Adrenal gland (tissue), 12 donors: Measurements from ENCODE around the gene ATM. TPM values are rescaled to one million over a fixed set of nuclear protein-coding genes. Genes with fewer than 3 reads are reported as not detected.
"Not testable (repeated sequence)": the region's sequence is repeated elsewhere in the genome, so short reads cannot be mapped to it uniquely, and the experiment has no call there.

Experiments used
- DNase-seq, 7 donors: peaks; one replicate each; pipeline ENCODE4 v3.0.0-alpha.2; 2019 to 2020
- H3K27ac ChIP-seq, 5 donors: fragments of 200-600 bp; sonication (generic) in 4 of 5; 1 replicate in 3 of 5; 2 replicates in 2 of 5; pipeline versions ENCODE4 v1.5.1 to v1.8.0; 2016 to 2020; ENCODE audit warnings: mild to moderate bottlenecking in 1 of 5
- H3K27me3 ChIP-seq: fragments of 200-600 bp; 2 replicates; pipeline ENCODE4 v1.8.0; 2021
- H3K36me3 ChIP-seq, 2 donors: fragments of 200-600 bp; replicated peaks in 1 of 2; 1 replicate in 1 of 2; 2 replicates in 1 of 2; pipeline versions ENCODE4 v1.5.1 to v1.8.0; 2018 to 2022
- H3K4me1 ChIP-seq, 2 donors: fragments of 200-600 bp; replicated peaks in 1 of 2; 1 replicate in 1 of 2; 2 replicates in 1 of 2; pipeline versions ENCODE4 v1.5.1 to v1.8.0; 2018 to 2021
- H3K4me3 ChIP-seq, 4 donors: fragments of 200-600 bp; sonication (generic) in 3 of 4; one replicate each; pipeline ENCODE4 v1.5.1; 2016 to 2018
- H3K9me3 ChIP-seq, 3 donors: fragments of 200-600 bp; sonication (generic) in 1 of 3; replicated peaks in 1 of 3; 1 replicate in 2 of 3; 2 replicates in 1 of 3; pipeline versions ENCODE4 v1.5.1 to v1.8.0; 2016 to 2021
- POLR2A ChIP-seq, 2 donors: fragments of 450-650 bp; IDR thresholded peaks; one replicate each; pipeline ENCODE4 v1.6.1; 2017; ENCODE audit warnings: antibody characterized with exemption in 2 of 2, mild to moderate bottlenecking in 2 of 2, moderate library complexity in 1 of 2
- WGBS, 4 donors: extraction: QIAGEN DNeasy Blood & Tissue Kit in 2 of 4; methylation state at CpG; one replicate each; pipeline versions ENCODE4 v1.1.5 to v1.1.7; 2013 to 2017; 5-methylcytosine and 5-hydroxymethylcytosine counted together
- intact Hi-C, 2 donors: fragments of 100-400 bp; cut with DNase I; formaldehyde crosslinking; loops; one replicate each; pipeline versions ENCODE4 v1.14.1 to v1.15.0; 2022 to 2023
- polyA plus RNA-seq, 3 donors: library from polyadenylated mRNA; stranded (reverse); fragments of 200-250 nt in 2 of 3; fragments of 350-450 nt in 1 of 3; fragmentation: Illumina TruSeq in 1 of 3; extraction: RNeasy Lipid Tissue Mini Kit (QIAGEN cat#74804) in 1 of 3; gene quantifications; one replicate each; pipeline ENCODE4 v1.2.3, GENCODE V29; 2013 to 2014
- total RNA-seq, 9 donors: library from RNA; depleted of rRNA in 4 of 9; stranded (reverse); fragments of >200 nt in 4 of 9; fragments of 120-200 nt in 1 of 9; fragmentation: NEBNext Ultra II Directional in 1 of 9; extraction: Animal tissue kit (Norgen Biotek cat#: 25700) in 1 of 9; gene quantifications; one replicate each; pipeline versions ENCODE4 v1.1.0 to v1.2.4, GENCODE V29; 2013 to 2023
- TF ChIP-seq, protein P1 (sequence below), 6 experiments: fragments of 450-650 bp in 4 of 6; fragments of 200-600 bp in 2 of 6; sonication (generic) in 1 of 6; IDR thresholded peaks; 1 replicate in 5 of 6; 2 replicates in 1 of 6; pipeline versions ENCODE4 v1.5.1 to v1.8.0; 2016 to 2021; ENCODE audit warnings: antibody characterized with exemption in 6 of 6, mild to moderate bottlenecking in 2 of 6, moderate library complexity in 1 of 6
- donor health status: healthy with polysubstance abuse.
- donor health status: Bipolar disorder and iron deficiency.
- donor health status: DM: yes; HTN: yes; CAD: no.
- donor health status: DM: no; HTN: no; CAD: no.
- donor health status: DM: no; HTN: no; CAD: no.
- donor health status: DM: yes; HTN: yes; CAD: no.

The ATM gene
- total and polyA plus RNA-seq, 12 donors: 19.9 to 127 (median 66.8) TPM

GRCh38 chr11:108278954-108279353 is 56.1 kb downstream of the ATM start:
- Histone ChIP-seq H3K27ac (no peak overlapping the region), H3K36me3 (peaks cover 0 to 65% of the 10 kb centered on the region in 2 donors), H3K9me3 (no peaks in the 10 kb centered on the region), H3K4me3 (no peak overlapping the region), H3K4me1 (no peaks in the 10 kb centered on the region), H3K27me3 (no peaks in the 10 kb centered on the region)
- TF ChIP-seq POLR2A (IDR thresholded peaks at IDR 0.05): no peak
- TF ChIP-seq, protein P1, sequence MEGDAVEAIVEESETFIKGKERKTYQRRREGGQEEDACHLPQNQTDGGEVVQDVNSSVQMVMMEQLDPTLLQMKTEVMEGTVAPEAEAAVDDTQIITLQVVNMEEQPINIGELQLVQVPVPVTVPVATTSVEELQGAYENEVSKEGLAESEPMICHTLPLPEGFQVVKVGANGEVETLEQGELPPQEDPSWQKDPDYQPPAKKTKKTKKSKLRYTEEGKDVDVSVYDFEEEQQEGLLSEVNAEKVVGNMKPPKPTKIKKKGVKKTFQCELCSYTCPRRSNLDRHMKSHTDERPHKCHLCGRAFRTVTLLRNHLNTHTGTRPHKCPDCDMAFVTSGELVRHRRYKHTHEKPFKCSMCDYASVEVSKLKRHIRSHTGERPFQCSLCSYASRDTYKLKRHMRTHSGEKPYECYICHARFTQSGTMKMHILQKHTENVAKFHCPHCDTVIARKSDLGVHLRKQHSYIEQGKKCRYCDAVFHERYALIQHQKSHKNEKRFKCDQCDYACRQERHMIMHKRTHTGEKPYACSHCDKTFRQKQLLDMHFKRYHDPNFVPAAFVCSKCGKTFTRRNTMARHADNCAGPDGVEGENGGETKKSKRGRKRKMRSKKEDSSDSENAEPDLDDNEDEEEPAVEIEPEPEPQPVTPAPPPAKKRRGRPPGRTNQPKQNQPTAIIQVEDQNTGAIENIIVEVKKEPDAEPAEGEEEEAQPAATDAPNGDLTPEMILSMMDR (IDR thresholded peaks at IDR 0.05): no peak
- intact Hi-C loops: no loop called here
- no peak for DNase-seq
- 81 to 87% (median 84%) methylated on average over 4 of the region's 4 CpGs for WGBS, 4 donors

GRCh38 chr11:108286370-108286769 is 63.5 kb downstream of the ATM start:
- TF ChIP-seq, protein P1 (IDR thresholded peaks at IDR 0.05): no peak
- no peak for TF ChIP-seq POLR2A (IDR thresholded peaks at IDR 0.05)
- no peaks in the 10 kb centered on the region for H3K9me3 ChIP-seq
- DNase-seq: no peak
- WGBS, 4 donors: 87 to 90% (median 89%) methylated on average over 1 of the region's 1 CpG
- no peak overlapping the region for H3K27ac ChIP-seq
- intact Hi-C loops: no loop called here
- H3K4me3 ChIP-seq: no peak overlapping the region
- H3K4me1 ChIP-seq: no peaks in the 10 kb centered on the region
- peaks cover 0 to 61% of the 10 kb centered on the region in 2 donors for H3K36me3 ChIP-seq
- H3K27me3 ChIP-seq: no peaks in the 10 kb centered on the region

- intact Hi-C loops: no loop called here
- no peak for DNase-seq
- H3K27ac ChIP-seq: no peak overlapping the region
- H3K27me3 ChIP-seq: no peaks in the 10 kb centered on the region
- 88 to 96% (median 95%) methylated on average over 3 of the region's 3 CpGs for WGBS, 4 donors
- no peak overlapping the region for H3K4me3 ChIP-seq
- peaks cover 0 to 56% of the 10 kb centered on the region in 2 donors for H3K36me3 ChIP-seq
- TF ChIP-seq POLR2A (IDR thresholded peaks at IDR 0.05): no peak
- TF ChIP-seq, protein P1 (IDR thresholded peaks at IDR 0.05): no peak
- H3K4me1 ChIP-seq: no peaks in the 10 kb centered on the region
- H3K9me3 ChIP-seq: no peaks in the 10 kb centered on the region
Measured at GRCh38 chr11:108286956-108287355, 64.1 kb downstream of the ATM start.

GRCh38 chr11:108289066-108289465 is 66.2 kb downstream of the ATM start:
- intact Hi-C loops, DNase-seq, H3K9me3 ChIP-seq, H3K4me3 ChIP-seq, H3K4me1 ChIP-seq, H3K27me3 ChIP-seq, H3K27ac ChIP-seq: not testable (repeated sequence)
- peaks cover 0 to 36% of the 10 kb centered on the region in 2 donors for H3K36me3 ChIP-seq

DNA sequence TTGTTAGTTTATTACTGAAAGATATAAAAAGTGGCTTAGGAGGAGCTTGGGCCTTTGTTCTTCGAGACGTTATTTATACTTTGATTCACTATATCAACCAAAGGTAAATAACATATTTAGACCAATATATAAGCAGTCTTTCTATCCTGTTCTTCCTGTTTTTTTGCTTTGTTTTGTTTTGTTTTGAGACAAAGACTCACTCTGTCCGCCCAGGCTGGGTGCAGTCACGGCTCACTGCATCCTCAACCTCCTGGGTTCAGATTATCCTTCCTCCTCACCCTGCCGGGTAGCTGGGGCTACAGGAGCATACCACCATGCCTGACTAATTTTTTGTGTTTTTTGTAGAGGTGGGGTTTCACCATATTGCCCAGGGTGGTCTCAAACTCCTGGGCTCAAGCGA is 66.8 kb downstream of the ATM start:
- Histone ChIP-seq H3K4me3 (no peak overlapping the region), H3K27me3 (no peaks in the 10 kb centered on the region), H3K36me3 (peaks cover 0 to 33% of the 10 kb centered on the region in 2 donors), H3K9me3 (no peaks in the 10 kb centered on the region), H3K27ac (no peak overlapping the region), H3K4me1 (no peaks in the 10 kb centered on the region)
- no peak for DNase-seq
- no peak for TF ChIP-seq POLR2A (IDR thresholded peaks at IDR 0.05)
- TF ChIP-seq, protein P1 (IDR thresholded peaks at IDR 0.05): no peak
- WGBS, 4 donors: 90 to 93% (median 92%) methylated on average over 6 of the region's 6 CpGs
- intact Hi-C loops: no loop called here
